A673 (cell line): ENCODE data around the gene HOXB9. TPM values are rescaled to one million over a fixed set of nuclear protein-coding genes. Genes with fewer than 3 reads are reported as not detected.

ENCODE experiments used
- BruUV-seq: library from RNA; stranded (reverse); fragments of 400-500 nt; replicated peaks from 2 replicates; lab custom pipeline; 2021; lab: Mats Ljungman, UMichigan
- CTCF ChIA-PET: fragments of 300-600 bp; sonication (Branson Sonifier 250); formaldehyde crosslinking; loops from one replicate; lab custom pipeline; 2022; ENCODE audit warnings: antibody characterized with exemption; lab: Charles Lee
- POLR2A ChIA-PET: fragments of 300-600 bp; sonication (Branson Sonifier 250); formaldehyde crosslinking; loops from one replicate; lab custom pipeline; 2022; ENCODE audit warnings: antibody characterized with exemption; ENCODE audit not compliant: low non-redundant PET; lab: Charles Lee
- DNase-seq: peaks from one replicate; pipeline ENCODE4 v3.0.0-alpha.2; 2015; ENCODE audit warnings: low spot score
- H3K27ac ChIP-seq: fragments of 200-600 bp; sonication (generic); 2 replicates; pipeline ENCODE4 v1.5.1; 2016; ENCODE audit warnings: mixed run types, low read depth, mild to moderate bottlenecking, mixed read lengths, antibody characterized with exemption, low read length; ENCODE audit not compliant: poor library complexity, severe bottlenecking
- H3K27me3 ChIP-seq: fragments of 200-600 bp; sonication (generic); replicated peaks from 2 replicates; pipeline ENCODE4 v1.6.1; 2017; ENCODE audit warnings: mixed run types, low read depth, mild to moderate bottlenecking, mixed read lengths, antibody characterized with exemption, low read length; ENCODE audit not compliant: insufficient read depth, poor library complexity
- H3K36me3 ChIP-seq: fragments of 200-600 bp; sonication (generic); 2 replicates; pipeline ENCODE4 v1.6.1; 2016; ENCODE audit warnings: mixed run types, mild to moderate bottlenecking, mixed read lengths, antibody characterized with exemption, low read length; ENCODE audit not compliant: insufficient read depth, poor library complexity, severe bottlenecking
- H3K4me1 ChIP-seq: fragments of 200-600 bp; sonication (generic); 2 replicates; pipeline ENCODE4 v1.6.1; 2017; ENCODE audit warnings: mixed run types, mild to moderate bottlenecking, mixed read lengths, antibody characterized with exemption, low read length; ENCODE audit not compliant: insufficient read depth, poor library complexity, severe bottlenecking
- H3K4me3 ChIP-seq: fragments of 200-600 bp; sonication (generic); 2 replicates; pipeline ENCODE4 v1.5.1; 2016; ENCODE audit warnings: low read depth, mixed run types, mild to moderate bottlenecking, mixed read lengths, low read length; ENCODE audit not compliant: poor library complexity, severe bottlenecking
- H3K9me3 ChIP-seq: fragments of 200-600 bp; sonication (generic); 2 replicates; pipeline ENCODE4 v1.6.1; 2016; ENCODE audit warnings: mixed run types, low read depth, mild to moderate bottlenecking, mixed read lengths, antibody characterized with exemption, low read length; ENCODE audit not compliant: poor library complexity, severe bottlenecking
- CTCF ChIP-seq: fragments of 300-800, 200-600 bp; sonication (generic); conservative IDR thresholded peaks from 2 replicates; pipeline ENCODE4 v1.5.1; 2017; ENCODE audit warnings: low read depth, mild to moderate bottlenecking, antibody characterized with exemption, low read length, moderate library complexity, mixed read lengths
- EZH2 ChIP-seq: fragments of 200-600 bp; sonication (generic); IDR thresholded peaks from 2 replicates; pipeline ENCODE4 v1.6.1; 2017; ENCODE audit warnings: borderline replicate concordance, low read depth, mild to moderate bottlenecking, mixed read lengths, antibody characterized with exemption, low read length; ENCODE audit not compliant: poor library complexity, severe bottlenecking
- intact Hi-C: fragments of 100-400 bp; cut with micrococcal nuclease; formaldehyde crosslinking; loops from one replicate; pipeline ENCODE4 v1.10.0; 2022; ENCODE audit not compliant: unreplicated experiment
- total RNA-seq: library from RNA; stranded (reverse); gene quantifications from 2 replicates; pipeline ENCODE4 v1.2.3, GENCODE V29; 2021

The HOXB9 gene
- total RNA-seq, 1 experiment from 2014 or later, result 8.2 TPM

- TF ChIP-seq CTCF, result no peak
- TF ChIP-seq EZH2, result no peak
- ChIA-PET CTCF (interaction anchor here (0.9 to 1.4 kb wide), 2 partner anchors 95 to 325 kb away, joined by 3 to 8 read pairs; no protein-coding TSS in a partner anchor), POLR2A (interaction anchor here (0.6 kb wide), 1 partner anchor 73 kb away, joined by 14 read pairs; no protein-coding TSS in a partner anchor)
- DNase-seq, result no peak
- Histone ChIP-seq H3K9me3 (no peaks in the 10 kb centered on the region), H3K27me3 (no peaks in the 10 kb centered on the region), H3K4me1 (peaks cover 57% of the 10 kb centered on the region), H3K27ac (peak overlapping the region; percentile 40), H3K36me3 (peaks cover 4% of the 10 kb centered on the region), H3K4me3 (no peak overlapping the region)
- intact Hi-C loops, result no loop called here
- BruUV-seq, result no TSS peak
These were observed 38.1 kb downstream of the HOXB9 start for GRCh38 chr17:48588074-48588415.

- intact Hi-C loops, result no loop called here
These were observed 38.7 kb downstream of the HOXB9 start for GRCh38 chr17:48587276-48588073.

More at GRCh38 chr17:48587276-48588073, 38.7 kb downstream of the HOXB9 start:
- Histone ChIP-seq H3K27me3 (no peaks in the 10 kb centered on the region), H3K27ac (peak overlapping the region; percentile 40), H3K9me3 (no peaks in the 10 kb centered on the region), H3K4me3 (no peak overlapping the region), H3K36me3 (peaks cover 4% of the 10 kb centered on the region), H3K4me1 (peaks cover 55% of the 10 kb centered on the region)
- ChIA-PET CTCF (interaction anchor here (0.9 to 1.4 kb wide), 2 partner anchors 33 to 94 kb away, joined by 3 to 8 read pairs; no protein-coding TSS in a partner anchor), POLR2A (interaction anchor here (0.5 to 0.6 kb wide), 3 partner anchors 28 to 73 kb away, joined by 3 to 14 read pairs (median 3); partner anchors contain the start of gene HOXB8)
- TF ChIP-seq EZH2 (no peak), CTCF (no peak)
- peak; percentile 64 for DNase-seq
- BruUV-seq, result no TSS peak
